HG03103 (cell line): ENCODE results near the gene POLA2.

Experiments used
- ATAC-seq: cut with Tn5 transposase; IDR thresholded peaks from one replicate; pipeline ENCODE4 v1.9.1; 2021; ENCODE audit warnings: low read depth; ENCODE audit not compliant: unreplicated experiment

POLA2 gene

GRCh38 chr11:65279741-65280440, 18.1 kb downstream of the POLA2 start:
- no peak for ATAC-seq

- no peak for ATAC-seq
Observed at GRCh38 chr11:65280646-65281045, 18.9 kb downstream of the POLA2 start.

GRCh38 chr11:65286686-65287085, 24.9 kb downstream of the POLA2 start:
- no peak for ATAC-seq

- ATAC-seq: no peak
Observed at GRCh38 chr11:65287601-65288000, 25.8 kb downstream of the POLA2 start.

GRCh38 chr11:65288706-65289536, 27.2 kb downstream of the POLA2 start:
- ATAC-seq: no peak

GRCh38 chr11:65290448-65291165, 28.8 kb downstream of the POLA2 start:
- no peak for ATAC-seq

GRCh38 chr11:65291613-65292012, 29.9 kb downstream of the POLA2 start:
- no peak for ATAC-seq

- no peak for ATAC-seq
Observed at GRCh38 chr11:65292890-65293289, 31.1 kb downstream of the POLA2 start.

- no peak for ATAC-seq
Observed at GRCh38 chr11:65293909-65294381, 32.2 kb downstream of the POLA2 start.

GRCh38 chr11:65295001-65295400, 33.2 kb downstream of the POLA2 start:
- ATAC-seq: no peak

- ATAC-seq: no peak
Observed at GRCh38 chr11:65295571-65296341, 34.0 kb downstream of the POLA2 start.

- no peak for ATAC-seq
Observed at GRCh38 chr11:65297026-65297672, 35.4 kb downstream of the POLA2 start.

GRCh38 chr11:65298131-65298535, 36.4 kb downstream of the POLA2 start:
- ATAC-seq: no peak

- no peak for ATAC-seq
Observed at GRCh38 chr11:65298655-65299179, 37.0 kb downstream of the POLA2 start.

GRCh38 chr11:65300621-65301275, 39.0 kb downstream of the POLA2 start:
- no peak for ATAC-seq

GRCh38 chr11:65301491-65302329, 39.9 kb downstream of the POLA2 start:
- no peak for ATAC-seq

GRCh38 chr11:65303555-65303954, 41.8 kb downstream of the POLA2 start:
- ATAC-seq: no peak

- ATAC-seq: no peak
Observed at GRCh38 chr11:65304110-65304509, 42.3 kb downstream of the POLA2 start.
